ENCODE results near the gene TRERF1.

DNA sequence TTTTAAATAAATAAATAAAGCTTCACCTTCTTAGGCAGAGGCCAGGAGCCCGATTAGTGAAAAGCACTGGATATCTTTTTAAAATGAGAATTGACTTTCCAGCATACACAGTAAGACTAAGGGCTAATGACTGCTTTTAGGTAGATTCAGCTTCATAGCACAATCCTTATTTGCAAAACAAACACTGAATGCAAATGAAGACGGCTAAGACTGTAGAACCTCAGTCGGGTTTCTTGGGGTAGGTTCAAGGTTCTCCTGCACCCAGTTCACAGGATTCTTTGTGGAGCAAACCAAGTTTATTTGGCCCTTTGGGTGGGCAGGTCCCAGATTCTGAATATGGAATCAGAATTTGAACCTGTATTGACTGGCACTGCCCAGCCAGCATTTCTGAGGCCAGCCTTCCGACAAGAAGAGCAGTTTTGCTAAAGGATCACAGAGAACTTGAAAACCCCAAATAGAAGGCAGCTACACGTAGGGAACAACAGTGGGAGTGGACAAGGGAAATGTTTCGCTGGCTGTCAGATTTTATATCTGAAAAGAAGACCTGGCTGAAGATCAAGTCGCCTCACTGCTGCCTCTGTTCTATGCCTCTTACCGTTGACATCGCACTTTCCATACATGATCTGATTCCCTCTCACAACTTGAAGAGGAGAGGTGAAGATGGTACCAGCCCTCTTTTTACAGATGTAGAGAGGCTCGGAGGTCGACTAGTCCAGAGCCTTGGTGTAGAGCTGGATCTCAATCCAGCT is 8.2 kb downstream of the TRERF1 start:
- TF ChIP-seq, protein P1, sequence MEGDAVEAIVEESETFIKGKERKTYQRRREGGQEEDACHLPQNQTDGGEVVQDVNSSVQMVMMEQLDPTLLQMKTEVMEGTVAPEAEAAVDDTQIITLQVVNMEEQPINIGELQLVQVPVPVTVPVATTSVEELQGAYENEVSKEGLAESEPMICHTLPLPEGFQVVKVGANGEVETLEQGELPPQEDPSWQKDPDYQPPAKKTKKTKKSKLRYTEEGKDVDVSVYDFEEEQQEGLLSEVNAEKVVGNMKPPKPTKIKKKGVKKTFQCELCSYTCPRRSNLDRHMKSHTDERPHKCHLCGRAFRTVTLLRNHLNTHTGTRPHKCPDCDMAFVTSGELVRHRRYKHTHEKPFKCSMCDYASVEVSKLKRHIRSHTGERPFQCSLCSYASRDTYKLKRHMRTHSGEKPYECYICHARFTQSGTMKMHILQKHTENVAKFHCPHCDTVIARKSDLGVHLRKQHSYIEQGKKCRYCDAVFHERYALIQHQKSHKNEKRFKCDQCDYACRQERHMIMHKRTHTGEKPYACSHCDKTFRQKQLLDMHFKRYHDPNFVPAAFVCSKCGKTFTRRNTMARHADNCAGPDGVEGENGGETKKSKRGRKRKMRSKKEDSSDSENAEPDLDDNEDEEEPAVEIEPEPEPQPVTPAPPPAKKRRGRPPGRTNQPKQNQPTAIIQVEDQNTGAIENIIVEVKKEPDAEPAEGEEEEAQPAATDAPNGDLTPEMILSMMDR (conservative IDR thresholded peaks at IDR 0.05; ENCODE audit: low read depth, low read length) = no peak
- TF ChIP-seq EZH2 (IDR thresholded peaks at IDR 0.05; ENCODE audit: low read length, unreplicated experiment) = no peak
